ENCODE results near the gene EIF2S2. TPM values are rescaled to one million over a fixed set of nuclear protein-coding genes. Genes with fewer than 3 reads are reported as not detected.
"Not testable (repeated sequence)": the region's sequence is repeated elsewhere in the genome, so short reads cannot be mapped to it uniquely, and the experiment has no call there.

Gene EIF2S2
- 100 to 1,000 TPM in 5 of 8 experiments, 10 to 100 TPM in 3; 62.3 to 148 (median 102) TPM for total RNA-seq

- 0 to 2% (median 0%) methylated on average over 3 to 29 of the region's 81 CpGs; no CpG with 5 or more reads in 4 of the 10 experiments for WGBS, 10 experiments
- Histone ChIP-seq H3K4me1 (replicated peaks in 1 of 2) (peaks cover 9 to 13% of the 10 kb centered on the region in 2 donors), H3K4me3 (peak within 1 kb of the TSS; percentile 70 to 90 (median 82)), H3K27ac (peak within 1 kb of the TSS; percentile 98)
- in situ Hi-C loops (cut with MboI; ENCODE audit: low pct_unique_long_range_greater_than_20kb in 2 of 9, low sequenced_read_pairs in 9 of 9, unreplicated experiment in 9 of 9) = no loop called here
- ATAC-seq (replicated peaks in 6 of 8) = peak; percentile 79 to 96 (median 94)
These were observed at the start of gene EIF2S2 for GRCh38 chr20:34111702-34112599. Gene EIF2S2 (minus strand): TSS chr20:34112243. CDS start chr20:34112110, 133 bp downstream.

GRCh38 chr20:34157697-34158096, 45.7 kb upstream of the EIF2S2 start:
- H3K4me1 ChIP-seq (replicated peaks in 1 of 2); in situ Hi-C loops (cut with MboI; ENCODE audit: low pct_unique_long_range_greater_than_20kb in 2 of 9, low sequenced_read_pairs in 9 of 9, unreplicated experiment in 9 of 9); H3K27ac ChIP-seq; ATAC-seq (replicated peaks in 6 of 8); H3K4me3 ChIP-seq: not testable (repeated sequence)
- 33 to 100% (median 81%) methylated on average over 1 to 6 of the region's 8 CpGs; no CpG with 5 or more reads in 2 of the 10 experiments for WGBS, 10 experiments

GRCh38 chr20:34155836-34156235, 43.8 kb upstream of the EIF2S2 start:
- in situ Hi-C loops (cut with MboI; ENCODE audit: low pct_unique_long_range_greater_than_20kb in 2 of 9, low sequenced_read_pairs in 9 of 9, unreplicated experiment in 9 of 9) = no loop called here
- Histone ChIP-seq H3K4me1 (replicated peaks in 1 of 2) (no peaks in the 10 kb centered on the region), H3K4me3 (no peak overlapping the region), H3K27ac (no peak overlapping the region)
- WGBS, 10 experiments = 0 to 85% (median 68%) methylated on average over 1 to 2 of the region's 2 CpGs; no CpG with 5 or more reads in 2 of the 10 experiments
- no peak for ATAC-seq (replicated peaks in 6 of 8)

GRCh38 chr20:34153169-34153568, 41.1 kb upstream of the EIF2S2 start:
- H3K4me3 ChIP-seq; in situ Hi-C loops (cut with MboI; ENCODE audit: low pct_unique_long_range_greater_than_20kb in 2 of 9, low sequenced_read_pairs in 9 of 9, unreplicated experiment in 9 of 9); H3K4me1 ChIP-seq (replicated peaks in 1 of 2); ATAC-seq (replicated peaks in 6 of 8); H3K27ac ChIP-seq: not testable (repeated sequence)
- WGBS, 10 experiments = 56 to 92% (median 78%) methylated on average over 3 to 4 of the region's 6 CpGs; no CpG with 5 or more reads in 6 of the 10 experiments

- ATAC-seq (replicated peaks in 6 of 8); H3K4me3 ChIP-seq; in situ Hi-C loops (cut with MboI; ENCODE audit: low pct_unique_long_range_greater_than_20kb in 2 of 9, low sequenced_read_pairs in 9 of 9, unreplicated experiment in 9 of 9); H3K4me1 ChIP-seq (replicated peaks in 1 of 2); H3K27ac ChIP-seq: not testable (repeated sequence)
- WGBS, 10 experiments = 86 to 100% (median 95%) methylated on average over 2 to 8 of the region's 8 CpGs; no CpG with 5 or more reads in 1 of the 10 experiments
These were observed 40.0 kb upstream of the EIF2S2 start for GRCh38 chr20:34152073-34152472.

- in situ Hi-C loops (cut with MboI; ENCODE audit: low pct_unique_long_range_greater_than_20kb in 2 of 9, low sequenced_read_pairs in 9 of 9, unreplicated experiment in 9 of 9) = no loop called here
- H3K4me1 ChIP-seq (replicated peaks in 1 of 2) = no peaks in the 10 kb centered on the region
- no peak overlapping the region for H3K4me3 ChIP-seq
- ATAC-seq (replicated peaks in 6 of 8) = peak in 1 of 8 experiments; percentile 55
- 9 to 87% (median 71%) methylated on average over 4 to 9 of the region's 9 CpGs for whole genome bisulfite sequencing, 10 experiments
- H3K27ac ChIP-seq = no peak overlapping the region
These were observed 38.4 kb upstream of the EIF2S2 start for GRCh38 chr20:34150306-34151000.

GRCh38 chr20:34145280-34145819, 33.3 kb upstream of the EIF2S2 start:
- in situ Hi-C loops (cut with MboI; ENCODE audit: low pct_unique_long_range_greater_than_20kb in 2 of 9, low sequenced_read_pairs in 9 of 9, unreplicated experiment in 9 of 9) = no loop called here
- ATAC-seq (replicated peaks in 6 of 8) = no peak
- Histone ChIP-seq H3K4me1 (replicated peaks in 1 of 2) (no peaks in the 10 kb centered on the region), H3K4me3 (no peak overlapping the region), H3K27ac (no peak overlapping the region)
- WGBS, 10 experiments = 88 to 100% (median 92%) methylated on average over 1 to 2 of the region's 2 CpGs; no CpG with 5 or more reads in 5 of the 10 experiments

- ATAC-seq (replicated peaks in 6 of 8) = peak in 5 of 8 experiments; percentile 35 to 81 (median 50)
- in situ Hi-C loops (cut with MboI; ENCODE audit: low pct_unique_long_range_greater_than_20kb in 2 of 9, low sequenced_read_pairs in 9 of 9, unreplicated experiment in 9 of 9) = no loop called here
- 0 to 80% (median 17%) methylated on average over 1 to 4 of the region's 7 CpGs; no CpG with 5 or more reads in 3 of the 10 experiments for WGBS, 10 experiments
- no peak overlapping the region for H3K4me3 ChIP-seq
- H3K4me1 ChIP-seq (replicated peaks in 1 of 2) = no peaks in the 10 kb centered on the region
- H3K27ac ChIP-seq = no peak overlapping the region
These were observed 31.9 kb upstream of the EIF2S2 start for GRCh38 chr20:34143951-34144350.

- no peak overlapping the region for H3K27ac ChIP-seq
- no peak overlapping the region for H3K4me3 ChIP-seq
- no peaks in the 10 kb centered on the region for H3K4me1 ChIP-seq (replicated peaks in 1 of 2)
- WGBS, 10 experiments = 88% methylated on average over 1 of the region's 1 CpG; no CpG with 5 or more reads in 9 of the 10 experiments
- ATAC-seq (replicated peaks in 6 of 8) = no peak
- in situ Hi-C loops (cut with MboI; ENCODE audit: low pct_unique_long_range_greater_than_20kb in 2 of 9, low sequenced_read_pairs in 9 of 9, unreplicated experiment in 9 of 9) = no loop called here
These were observed 30.1 kb upstream of the EIF2S2 start for GRCh38 chr20:34142121-34142520.

- Histone ChIP-seq H3K27ac (no peak overlapping the region), H3K4me1 (replicated peaks in 1 of 2) (no peaks in the 10 kb centered on the region), H3K4me3 (no peak overlapping the region)
- in situ Hi-C loops (cut with MboI; ENCODE audit: low pct_unique_long_range_greater_than_20kb in 2 of 9, low sequenced_read_pairs in 9 of 9, unreplicated experiment in 9 of 9) = no loop called here
- WGBS, 10 experiments = 49 to 100% (median 70%) methylated on average over 1 to 2 of the region's 2 CpGs; no CpG with 5 or more reads in 3 of the 10 experiments
- no peak for ATAC-seq (replicated peaks in 6 of 8)
These were observed 29.2 kb upstream of the EIF2S2 start for GRCh38 chr20:34141293-34141692.

GRCh38 chr20:34135525-34136275, 23.7 kb upstream of the EIF2S2 start:
- in situ Hi-C loops (cut with MboI; ENCODE audit: low pct_unique_long_range_greater_than_20kb in 2 of 9, low sequenced_read_pairs in 9 of 9, unreplicated experiment in 9 of 9); ATAC-seq (replicated peaks in 6 of 8); H3K4me1 ChIP-seq (replicated peaks in 1 of 2); H3K27ac ChIP-seq; H3K4me3 ChIP-seq: not testable (repeated sequence)
- WGBS, 10 experiments = 56 to 100% (median 81%) methylated on average over 2 to 9 of the region's 11 CpGs

- H3K27ac ChIP-seq; H3K4me1 ChIP-seq (replicated peaks in 1 of 2); H3K4me3 ChIP-seq; in situ Hi-C loops (cut with MboI; ENCODE audit: low pct_unique_long_range_greater_than_20kb in 2 of 9, low sequenced_read_pairs in 9 of 9, unreplicated experiment in 9 of 9): not testable (repeated sequence)
- WGBS, 10 experiments = 0 to 100% methylated on average over 1 of the region's 4 CpGs; no CpG with 5 or more reads in 8 of the 10 experiments
- peak in 1 of 8 experiments; percentile 30 for ATAC-seq (replicated peaks in 6 of 8)
These were observed 21.4 kb upstream of the EIF2S2 start for GRCh38 chr20:34133365-34133860.
